K562 (cell line): ENCODE results near the gene NRP1. TPM values are rescaled to one million over a fixed set of nuclear protein-coding genes. Genes with fewer than 3 reads are reported as not detected.

Source experiments
- ATAC-seq: fragments of 200-7000 bp; cut with Tn5 transposase; 3 replicates; pipeline ENCODE4 v1.9.1; 2020; ENCODE audit warnings: moderate library complexity
- BruUV-seq: library from RNA; stranded (reverse); fragments of 400-500 nt; replicated peaks from 2 replicates; lab custom pipeline; 2021; lab: Mats Ljungman, UMichigan
- CTCF ChIA-PET: fragments of 300-600 bp; formaldehyde crosslinking; extraction: SDS; loops from one replicate; lab custom pipeline; 2021; ENCODE audit warnings: low intra/inter-chr PET ratio; lab: Yijun Ruan, JAX
- POLR2A ChIA-PET: fragments of 300-600, 350-650 bp; sonication (Branson Sonifier 250); formaldehyde crosslinking; extraction: SDS; loops from one replicate; lab custom pipeline; 2021; ENCODE audit warnings: antibody characterized with exemption, inconsistent platforms; lab: Yijun Ruan, JAX
- DNase-seq, 4 experiments: peaks; one replicate each; pipeline versions ENCODE4 v3.0.0 to v3.0.0-alpha.2; 2011 to 2018; ENCODE audit warnings: low spot score in 3 of 4, mixed read lengths in 3 of 4; ENCODE audit errors: extremely low read depth in 1 of 4
- FAIRE-seq: peaks from 2 replicates; lab custom pipeline; 2011; peaks lifted over from hg19 to GRCh38; lab: Jason Lieb, UNC
- H2AFZ ChIP-seq: 2 replicates; pipeline ENCODE4 v1.6.0; 2011; ENCODE audit warnings: low read depth, low read length, control low read depth, inconsistent platforms
- H3K27ac ChIP-seq: fragments of 200-600 bp; 3 replicates; pipeline ENCODE4 v1.8.0; 2011; ENCODE audit warnings: low read depth, mild to moderate bottlenecking, control low read depth, inconsistent platforms, low read length, moderate library complexity, mixed read lengths; ENCODE audit errors: extremely low read depth
- H3K27me3 ChIP-seq, 2 experiments: fragments of 300-600 bp in 1 of 2; 2 replicates in 1 of 2; 3 replicates in 1 of 2; pipeline versions ENCODE4 v1.6.0 to v1.8.0; 2011; ENCODE audit warnings: inconsistent platforms in 2 of 2, low read length in 2 of 2, mild to moderate bottlenecking in 1 of 2, mixed read lengths in 1 of 2, moderate library complexity in 1 of 2; ENCODE audit not compliant: control insufficient read depth in 2 of 2, insufficient read depth in 2 of 2
- H3K36me3 ChIP-seq: fragments of 300-600 bp; 3 replicates; pipeline ENCODE4 v1.8.0; 2011; ENCODE audit warnings: mild to moderate bottlenecking, low read length, inconsistent platforms; ENCODE audit not compliant: control insufficient read depth, insufficient read depth
- H3K4me1 ChIP-seq, 2 experiments: fragments of 200-600 bp in 1 of 2; replicated peaks in 1 of 2; 2 replicates in 1 of 2; 3 replicates in 1 of 2; pipeline versions ENCODE4 v1.5.1 to v1.8.0; 2011; ENCODE audit warnings: inconsistent platforms in 2 of 2, low read length in 2 of 2, mild to moderate bottlenecking in 1 of 2, mixed read lengths in 1 of 2, moderate library complexity in 1 of 2; ENCODE audit not compliant: control insufficient read depth in 2 of 2, insufficient read depth in 2 of 2
- H3K4me2 ChIP-seq: 2 replicates; pipeline ENCODE4 v1.6.1; 2011; ENCODE audit warnings: low read length, control low read depth, inconsistent platforms, mixed read lengths; ENCODE audit not compliant: insufficient read depth
- H3K4me3 ChIP-seq: fragments of 200-600 bp; sonication (generic), shearing (Covaris generic); 2 replicates; pipeline ENCODE4 v1.5.1; 2016; ENCODE audit warnings: control low read depth, inconsistent platforms
- H3K79me2 ChIP-seq: fragments of 200-600 bp; 3 replicates; pipeline ENCODE4 v1.8.0; 2011; ENCODE audit warnings: low read length, inconsistent platforms; ENCODE audit not compliant: control insufficient read depth, insufficient read depth
- H3K9ac ChIP-seq, 2 experiments: 2 replicates each; pipeline versions ENCODE4 v1.6.0 to v1.6.1; 2011; ENCODE audit warnings: low read depth in 2 of 2, low read length in 2 of 2, control low read depth in 1 of 2, inconsistent platforms in 1 of 2, mild to moderate bottlenecking in 1 of 2, mixed read lengths in 1 of 2; ENCODE audit not compliant: insufficient read depth in 1 of 2
- H3K9me1 ChIP-seq: one replicate; pipeline ENCODE4 v1.6.0; 2011; ENCODE audit warnings: inconsistent platforms, mild to moderate bottlenecking, low read length, moderate library complexity; ENCODE audit not compliant: control insufficient read depth, insufficient read depth
- H3K9me3 ChIP-seq: replicated peaks from 2 replicates; pipeline ENCODE4 v1.5.1; 2011; ENCODE audit warnings: low read depth, low read length, inconsistent platforms; ENCODE audit not compliant: control insufficient read depth, insufficient read depth
- H4K20me1 ChIP-seq: replicated peaks from 2 replicates; pipeline ENCODE4 v1.6.1; 2011; ENCODE audit warnings: low read length, inconsistent platforms, mixed read lengths; ENCODE audit not compliant: control insufficient read depth, insufficient read depth
- FOXA1 ChIP-seq: fragments of 450-650 bp; IDR thresholded peaks from 2 replicates; pipeline ENCODE4 v1.6.1; 2016; ENCODE audit warnings: mild to moderate bottlenecking, borderline replicate concordance
- NBN ChIP-seq: fragments of 450-650 bp; IDR thresholded peaks from 2 replicates; pipeline ENCODE4 v1.6.1; 2016; ENCODE audit warnings: low read depth, mild to moderate bottlenecking
- SMARCA5 ChIP-seq: fragments of 450-650 bp; IDR thresholded peaks from 2 replicates; pipeline ENCODE4 v1.6.1; 2016
- ZNF280A ChIP-seq: fragments of 450-650 bp; IDR thresholded peaks from 2 replicates; pipeline ENCODE4 v1.6.1; 2018; ENCODE audit warnings: mild to moderate bottlenecking, low read depth; ENCODE audit not compliant: partially characterized antibody
- WGBS: fragments of 100-300 bp; shearing (Covaris generic); methylation state at CpG from one replicate; pipeline ENCODE4 v1.1.6; 2016; ENCODE audit warnings: low coverage, mixed read lengths; ENCODE audit not compliant: insufficient coverage; ENCODE audit errors: missing lambda C conversion rate; 5-methylcytosine and 5-hydroxymethylcytosine counted together
- in situ Hi-C: fragments of 300-500 bp; cut with MboI; formaldehyde crosslinking; loops from 4 replicates; pipeline ENCODE4 v1.15.0; 2018; ENCODE audit warnings: inconsistent platforms, mixed read lengths
- intact Hi-C: fragments of 100-400 bp; cut with micrococcal nuclease; formaldehyde crosslinking; loops from 2 replicates; pipeline ENCODE4 v1.14.2; 2022
- polyA plus RNA-seq, 8 experiments: library from polyadenylated mRNA; depleted of rRNA in 4 of 8; stranded (reverse) in 5 of 8; unstranded in 3 of 8; fragments of >200 nt; fragmentation: Nextera tagmentation in 2 of 8; fragmentation: Illumina TruSeq in 1 of 8; extraction: Ambion mirVana in 2 of 8; extraction: Trizol in 1 of 8; gene quantifications; 2 replicates each; pipeline versions ENCODE4 v1.2.1 to v1.2.3, GENCODE V29; 2011 to 2014; ENCODE audit warnings: inconsistent platforms in 1 of 8, missing spikeins in 1 of 8
- total RNA-seq, 7 experiments: library from RNA; depleted of rRNA in 6 of 7; stranded (reverse); fragments of >200 nt in 6 of 7; fragmentation: Illumina TruSeq in 2 of 7; extraction: Trizol in 2 of 7; gene quantifications; 2 replicates each; pipeline versions ENCODE4 v1.2.1 to v1.2.3, GENCODE V29; 2011 to 2021; ENCODE audit warnings: low replicate concordance in 1 of 7
- TF ChIP-seq, protein P1 (sequence below), 2 experiments: fragments of 450-650 bp in 1 of 2; sonication (generic) in 1 of 2; formaldehyde crosslinking in 1 of 2; IDR thresholded peaks; 2 replicates each; pipeline versions ENCODE4 v1.7.1 to v1.9.0; 2016 to 2022; ENCODE audit warnings: inconsistent platforms in 1 of 2, mild to moderate bottlenecking in 1 of 2, missing genetic modification reagents in 1 of 2

NRP1 gene
- total and polyA plus RNA-seq, 9 of the 15 experiments (the other 6 are each of a cell fraction or from before 2014, with no cell fraction given) = 0.01 to 0.38 (median 0.04) TPM; not detected in 5

DNA sequence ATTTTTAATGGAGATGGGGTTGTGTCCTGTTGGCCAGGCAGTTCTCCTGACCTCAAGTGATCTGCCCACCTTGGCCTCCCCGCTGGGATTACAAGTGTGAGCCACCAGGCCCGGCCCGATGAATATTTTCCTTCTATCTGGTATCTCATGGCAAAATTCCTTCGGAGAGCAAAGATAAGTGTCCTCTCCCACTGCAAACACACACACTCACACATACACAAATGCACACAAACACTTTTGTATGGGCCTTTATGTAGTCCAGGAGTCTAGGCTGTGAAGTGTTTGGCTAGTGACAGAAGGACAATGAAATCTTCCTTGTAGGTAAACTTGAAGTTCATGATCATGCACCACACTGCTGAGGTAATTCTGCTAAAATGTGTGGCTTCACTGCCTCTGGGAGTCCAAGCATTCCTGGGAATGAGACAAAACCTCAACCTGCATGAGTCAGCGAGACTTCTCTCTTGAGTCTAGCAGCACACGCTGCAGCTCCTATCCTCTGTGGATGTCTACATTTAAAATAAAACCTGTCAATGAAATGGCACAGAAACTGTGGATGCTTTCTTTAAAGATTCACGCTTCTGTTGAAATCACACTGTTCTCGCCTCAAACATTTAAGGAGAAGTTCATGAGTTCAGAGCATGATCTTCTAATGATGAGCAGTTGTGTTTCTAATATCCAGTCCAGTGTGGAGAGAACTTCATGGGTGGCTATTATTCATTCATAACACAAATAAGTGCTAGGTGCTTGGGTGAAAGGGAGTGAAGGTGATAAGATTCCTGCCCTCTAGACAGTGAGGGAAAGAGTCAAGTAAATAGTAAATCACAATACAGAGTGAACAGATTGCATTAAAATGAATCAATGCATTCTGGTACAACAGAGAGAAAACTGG is 96.5 kb downstream of the NRP1 start:
- no peak overlapping the region for H3K4me3 ChIP-seq
- no peaks in the 10 kb centered on the region for H3K9me1 ChIP-seq
- intact Hi-C loops = no loop called here
- no peaks in the 10 kb centered on the region for H3K79me2 ChIP-seq
- no peak overlapping the region for H3K9ac ChIP-seq
- no peaks in the 10 kb centered on the region for H3K36me3 ChIP-seq
- FAIRE-seq (no peak), DNase-seq (no peak), ATAC-seq (no peak)
- H4K20me1 ChIP-seq = no peaks in the 10 kb centered on the region
- no peaks in the 10 kb centered on the region for H3K9me3 ChIP-seq
- no peak overlapping the region for H2AFZ ChIP-seq
- no peak overlapping the region for H3K4me2 ChIP-seq
- 2% methylated on average over 8 of the region's 8 CpGs for WGBS
- POLR2A ChIA-PET = no interaction called here
- no TSS peak for BruUV-seq
- in situ Hi-C loops = no loop called here
- peaks cover 0 to 2% of the 10 kb centered on the region in 2 experiments; a peak in 1 of 5 replicates for H3K27me3 ChIP-seq
- CTCF ChIA-PET = no interaction called here
- TF ChIP-seq ZNF280A (no peak), NBN (no peak), SMARCA5 (no peak), FOXA1 (no peak)
- TF ChIP-seq, protein P1, sequence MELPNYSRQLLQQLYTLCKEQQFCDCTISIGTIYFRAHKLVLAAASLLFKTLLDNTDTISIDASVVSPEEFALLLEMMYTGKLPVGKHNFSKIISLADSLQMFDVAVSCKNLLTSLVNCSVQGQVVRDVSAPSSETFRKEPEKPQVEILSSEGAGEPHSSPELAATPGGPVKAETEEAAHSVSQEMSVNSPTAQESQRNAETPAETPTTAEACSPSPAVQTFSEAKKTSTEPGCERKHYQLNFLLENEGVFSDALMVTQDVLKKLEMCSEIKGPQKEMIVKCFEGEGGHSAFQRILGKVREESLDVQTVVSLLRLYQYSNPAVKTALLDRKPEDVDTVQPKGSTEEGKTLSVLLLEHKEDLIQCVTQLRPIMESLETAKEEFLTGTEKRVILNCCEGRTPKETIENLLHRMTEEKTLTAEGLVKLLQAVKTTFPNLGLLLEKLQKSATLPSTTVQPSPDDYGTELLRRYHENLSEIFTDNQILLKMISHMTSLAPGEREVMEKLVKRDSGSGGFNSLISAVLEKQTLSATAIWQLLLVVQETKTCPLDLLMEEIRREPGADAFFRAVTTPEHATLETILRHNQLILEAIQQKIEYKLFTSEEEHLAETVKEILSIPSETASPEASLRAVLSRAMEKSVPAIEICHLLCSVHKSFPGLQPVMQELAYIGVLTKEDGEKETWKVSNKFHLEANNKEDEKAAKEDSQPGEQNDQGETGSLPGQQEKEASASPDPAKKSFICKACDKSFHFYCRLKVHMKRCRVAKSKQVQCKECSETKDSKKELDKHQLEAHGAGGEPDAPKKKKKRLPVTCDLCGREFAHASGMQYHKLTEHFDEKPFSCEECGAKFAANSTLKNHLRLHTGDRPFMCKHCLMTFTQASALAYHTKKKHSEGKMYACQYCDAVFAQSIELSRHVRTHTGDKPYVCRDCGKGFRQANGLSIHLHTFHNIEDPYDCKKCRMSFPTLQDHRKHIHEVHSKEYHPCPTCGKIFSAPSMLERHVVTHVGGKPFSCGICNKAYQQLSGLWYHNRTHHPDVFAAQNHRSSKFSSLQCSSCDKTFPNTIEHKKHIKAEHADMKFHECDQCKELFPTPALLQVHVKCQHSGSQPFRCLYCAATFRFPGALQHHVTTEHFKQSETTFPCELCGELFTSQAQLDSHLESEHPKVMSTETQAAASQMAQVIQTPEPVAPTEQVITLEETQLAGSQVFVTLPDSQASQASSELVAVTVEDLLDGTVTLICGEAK (IDR thresholded peaks at IDR 0.05) = no peak
- TF ChIP-seq, protein P1 (CRISPR knock-in tag; IDR thresholded peaks at IDR 0.05) = no peak
- no peak overlapping the region for H3K27ac ChIP-seq
- H3K4me1 ChIP-seq = no peaks in the 10 kb centered on the region
